Measurements from ENCODE around the gene PRSS22. TPM values are rescaled to one million over a fixed set of nuclear protein-coding genes. Genes with fewer than 3 reads are reported as not detected.

Gene PRSS22, protein sequence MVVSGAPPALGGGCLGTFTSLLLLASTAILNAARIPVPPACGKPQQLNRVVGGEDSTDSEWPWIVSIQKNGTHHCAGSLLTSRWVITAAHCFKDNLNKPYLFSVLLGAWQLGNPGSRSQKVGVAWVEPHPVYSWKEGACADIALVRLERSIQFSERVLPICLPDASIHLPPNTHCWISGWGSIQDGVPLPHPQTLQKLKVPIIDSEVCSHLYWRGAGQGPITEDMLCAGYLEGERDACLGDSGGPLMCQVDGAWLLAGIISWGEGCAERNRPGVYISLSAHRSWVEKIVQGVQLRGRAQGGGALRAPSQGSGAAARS
- not detected in 2 replicates for total RNA-seq (2014; rRNA removed; shearing (Covaris generic))

DNA sequence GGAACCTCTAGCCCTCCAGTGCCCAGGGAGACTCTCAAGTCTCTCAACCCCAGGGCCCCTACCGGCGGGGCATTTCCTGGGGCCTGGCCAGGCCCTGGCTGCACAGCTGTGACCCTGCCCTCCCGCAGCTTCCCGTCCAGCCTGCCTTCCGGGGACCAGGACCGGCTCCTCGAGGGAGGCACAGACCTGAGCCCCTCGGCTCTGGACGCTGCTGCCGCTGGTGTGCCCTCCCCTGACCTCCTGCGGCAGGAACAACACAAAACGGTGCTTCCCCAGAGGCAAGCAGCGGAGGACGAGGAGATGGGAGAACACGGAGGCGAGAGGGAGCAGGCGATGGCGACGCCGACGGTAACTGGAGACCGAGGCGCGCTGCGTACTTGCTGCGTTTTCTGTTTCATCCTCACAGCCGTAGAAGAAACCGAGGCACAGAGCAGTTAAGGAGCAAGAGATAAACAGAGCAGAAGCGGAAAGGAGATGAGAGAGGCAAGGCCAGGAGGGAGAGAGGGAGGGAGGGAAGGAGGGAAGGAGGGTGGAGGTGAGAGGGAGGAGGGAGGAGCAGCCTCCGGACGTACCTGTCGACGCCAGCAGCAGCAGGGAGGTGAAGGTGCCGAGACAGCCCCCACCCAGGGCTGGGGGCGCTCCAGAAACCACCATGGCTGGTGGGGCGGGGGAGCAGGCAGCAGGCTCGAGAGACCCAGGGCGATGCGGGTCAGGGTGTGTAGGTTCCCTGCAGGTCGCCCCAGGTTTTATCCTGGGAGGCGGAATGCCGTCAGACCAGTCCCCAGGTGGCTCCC lies at the start of gene PRSS22:
Gene PRSS22 (minus strand): TSS at position 720 of the 794 bp plus-strand sequence. CDS start 66 bp downstream, at position 654.

DNA sequence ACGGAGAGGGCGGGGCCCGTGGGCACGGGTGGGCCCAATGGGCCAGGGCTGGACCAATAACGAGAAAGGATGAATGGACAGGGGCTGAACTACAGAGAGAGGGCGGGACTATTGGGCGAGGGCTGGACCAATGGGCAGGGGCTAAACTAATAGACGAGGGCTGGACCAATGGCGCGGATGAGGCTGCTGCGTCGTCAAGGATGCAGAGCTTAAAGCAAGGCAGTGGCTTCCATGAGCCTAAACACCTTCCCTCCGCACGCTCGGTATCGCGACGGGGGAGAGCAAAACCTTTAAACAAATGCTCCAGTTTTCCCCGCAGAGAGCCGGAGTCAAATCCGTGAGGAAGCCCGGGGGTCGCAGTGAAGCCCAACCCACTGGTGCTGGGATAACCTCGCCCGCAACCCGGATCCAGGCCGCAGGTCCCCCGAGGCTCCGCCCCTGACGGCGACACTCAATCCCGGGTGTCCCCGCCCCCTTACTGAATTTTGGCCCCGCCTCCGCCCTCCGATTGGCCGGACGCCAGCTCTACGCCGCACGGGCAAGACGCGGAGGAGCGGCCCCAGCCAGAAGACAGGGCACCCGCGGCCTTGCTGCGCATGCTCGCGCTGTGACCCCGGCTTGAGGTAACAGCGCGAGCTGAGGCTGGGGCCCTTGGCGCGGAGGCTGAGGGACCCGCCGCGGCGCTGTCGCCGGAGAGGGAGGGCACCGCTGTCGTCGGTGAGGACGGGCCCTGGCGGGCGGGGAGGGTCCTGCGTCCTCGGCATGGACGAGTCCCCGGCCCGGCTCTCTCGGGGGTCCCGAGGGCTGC lies 24.9 kb upstream of the PRSS22 start, which contains the start of gene FLYWCH2:
Gene FLYWCH2 (plus strand): TSS at position 566 of the 808 bp plus-strand sequence. CDS start 13,235 bp downstream, outside the sequence.

DNA sequence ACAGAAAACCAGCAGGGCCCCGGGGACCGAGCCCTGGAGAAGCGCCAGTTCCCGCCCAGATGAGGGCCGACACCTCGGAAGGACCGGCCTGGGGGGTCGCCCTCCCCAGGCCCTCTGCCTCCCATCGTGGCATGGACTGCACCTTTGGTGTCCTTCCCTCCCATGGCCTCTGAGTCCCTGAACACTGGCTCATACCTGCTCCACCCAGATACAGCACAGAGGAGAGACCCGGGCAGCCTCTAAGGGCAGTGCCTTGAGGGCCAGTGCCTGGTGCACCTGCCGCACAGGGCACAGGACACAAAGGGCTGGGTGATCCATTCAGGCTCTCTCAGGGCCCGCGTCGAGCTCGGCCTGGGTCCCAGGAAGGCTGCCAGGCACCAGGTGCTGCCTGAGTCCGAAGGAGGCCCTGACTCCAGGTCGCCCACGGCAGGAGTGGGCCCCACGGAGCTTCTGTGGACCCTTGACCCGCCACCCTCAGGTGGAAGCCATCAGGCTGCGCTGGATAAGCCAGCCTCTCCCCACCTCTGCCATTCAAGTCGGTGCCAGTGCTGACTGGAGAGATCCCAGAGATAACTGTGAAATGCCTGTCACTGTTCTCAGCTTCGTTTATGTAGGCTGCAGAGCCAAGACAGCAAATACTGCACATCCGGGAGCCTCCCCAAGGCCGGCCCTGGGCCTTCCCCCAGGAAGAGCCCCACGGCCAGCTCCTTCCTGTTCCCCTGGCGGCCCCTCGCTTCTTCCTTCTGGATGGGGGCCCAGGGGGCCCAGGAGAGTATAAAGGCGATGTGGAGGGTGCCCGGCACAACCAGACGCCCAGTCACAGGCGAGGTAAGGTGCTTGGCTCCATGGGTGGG lies 28.2 kb downstream of the PRSS22 start, which contains the start of gene ZG16B:
Gene ZG16B (plus strand): TSS at position 803 of the 854 bp plus-strand sequence. CDS start 139 bp downstream, outside the sequence.

DNA sequence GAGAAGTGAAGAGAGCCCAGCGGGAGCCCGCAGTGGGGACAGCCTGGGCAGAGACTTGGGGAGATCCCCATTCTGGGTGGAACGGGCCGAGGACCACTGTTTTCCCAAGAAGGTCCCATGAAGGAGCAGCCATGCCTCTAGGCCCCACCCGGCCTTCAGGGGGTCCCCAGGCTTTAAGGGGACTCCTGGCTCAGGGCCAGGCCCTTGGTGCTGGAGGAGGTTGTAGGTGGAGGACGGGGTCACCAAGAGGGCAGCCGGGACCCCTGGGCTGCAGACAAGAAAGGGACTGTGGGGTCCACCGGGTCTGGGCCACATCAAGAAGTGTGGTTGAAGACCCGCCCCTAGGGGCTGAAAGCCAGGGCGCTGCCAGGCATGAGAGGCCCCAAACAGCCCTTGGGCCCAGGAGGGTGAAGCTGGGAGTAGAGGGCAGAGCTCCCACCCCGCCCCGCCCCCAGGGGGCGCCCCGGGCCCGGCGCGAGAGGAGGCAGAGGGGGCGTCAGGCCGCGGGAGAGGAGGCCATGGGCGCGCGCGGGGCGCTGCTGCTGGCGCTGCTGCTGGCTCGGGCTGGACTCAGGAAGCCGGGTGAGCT lies 41.1 kb downstream of the PRSS22 start, which contains the start of gene PRSS21:
Gene PRSS21 (plus strand): TSS at position 487 of the 589 bp plus-strand sequence. CDS start 32 bp downstream, at position 519.

Other genes starting within 250 kb of the PRSS22 start
- gene KCTD5, start 175.6 kb downstream of the PRSS22 start, total RNA-seq (2014; rRNA removed; shearing (Covaris generic)): 37.5 and 40.6 TPM in 2 replicates
- 0.64 and 1.5 TPM in 2 replicates for gene PRSS27, start 137.9 kb downstream of the PRSS22 start, total RNA-seq (2014; rRNA removed; shearing (Covaris generic))
- 99.8 and 114 TPM in 2 replicates for gene SRRM2, start 105.5 kb downstream of the PRSS22 start, total RNA-seq (2014; rRNA removed; shearing (Covaris generic))
- 281 and 333 TPM in 2 replicates for gene ELOB, start 80.9 kb downstream of the PRSS22 start, total RNA-seq (2014; rRNA removed; shearing (Covaris generic))
- gene PRSS33, start 70.6 kb downstream of the PRSS22 start, total RNA-seq (2014; rRNA removed; shearing (Covaris generic)): 12.7 and 14.9 TPM in 2 replicates
- not detected in 2 replicates for gene PRSS41, start 59.7 kb downstream of the PRSS22 start, total RNA-seq (2014; rRNA removed; shearing (Covaris generic))
- gene PRSS21, start 40.9 kb downstream of the PRSS22 start, total RNA-seq (2014; rRNA removed; shearing (Covaris generic)): not detected in 2 replicates
- gene ZG16B, start 27.9 kb downstream of the PRSS22 start, total RNA-seq (2014; rRNA removed; shearing (Covaris generic)): 0.45 TPM in 1 of 2 replicates, not detected in the other
- 68.2 and 79.2 TPM in 2 replicates for gene FLYWCH2, start 25.0 kb upstream of the PRSS22 start, total RNA-seq (2014; rRNA removed; shearing (Covaris generic))
- gene FLYWCH1, start 53.8 kb upstream of the PRSS22 start, total RNA-seq (2014; rRNA removed; shearing (Covaris generic)): 41.3 and 52.4 TPM in 2 replicates
- 2.4 and 4.1 TPM in 2 replicates for gene KREMEN2, start 106.1 kb upstream of the PRSS22 start, total RNA-seq (2014; rRNA removed; shearing (Covaris generic))
- gene PAQR4, start 111.2 kb upstream of the PRSS22 start, total RNA-seq (2014; rRNA removed; shearing (Covaris generic)): 53.7 and 63.3 TPM in 2 replicates
- 43.6 and 56.7 TPM in 2 replicates for gene PKMYT1, start 122.3 kb upstream of the PRSS22 start, total RNA-seq (2014; rRNA removed; shearing (Covaris generic))
- not detected in 2 replicates for gene CLDN9, start 154.8 kb upstream of the PRSS22 start, total RNA-seq (2014; rRNA removed; shearing (Covaris generic))
- not detected in 2 replicates for gene CLDN6, start 160.0 kb upstream of the PRSS22 start, total RNA-seq (2014; rRNA removed; shearing (Covaris generic))
- 716 and 822 TPM in 2 replicates for gene TNFRSF12A, start 162.2 kb upstream of the PRSS22 start, total RNA-seq (2014; rRNA removed; shearing (Covaris generic))
- gene HCFC1R1, start 165.8 kb upstream of the PRSS22 start, total RNA-seq (2014; rRNA removed; shearing (Covaris generic)): 126 and 144 TPM in 2 replicates
- 63.8 and 65.4 TPM in 2 replicates for gene THOC6, start 165.9 kb upstream of the PRSS22 start, total RNA-seq (2014; rRNA removed; shearing (Covaris generic))
- not detected in 2 replicates for gene BICDL2, start 178.8 kb upstream of the PRSS22 start, total RNA-seq (2014; rRNA removed; shearing (Covaris generic))
- 0.16 and 0.75 TPM in 2 replicates for gene MMP25, start 188.4 kb upstream of the PRSS22 start, total RNA-seq (2014; rRNA removed; shearing (Covaris generic))
- 2.2 TPM in 1 of 2 replicates, not detected in the other for gene IL32, start 207.5 kb upstream of the PRSS22 start, total RNA-seq (2014; rRNA removed; shearing (Covaris generic))
- gene ZSCAN10, start 241.1 kb upstream of the PRSS22 start, total RNA-seq (2014; rRNA removed; shearing (Covaris generic)): 0.26 and 2.2 TPM in 2 replicates